Astrocyte of the spinal cord (primary cell): Measurements from ENCODE around the gene SLIT1.

ENCODE experiments used
- DNase-seq: peaks from one replicate; pipeline ENCODE4 v3.0.0; 2011; ENCODE audit warnings: low read depth, low spot score
- H3K4me3 ChIP-seq: 2 replicates; pipeline ENCODE4 v1.5.1; 2011; ENCODE audit warnings: low read depth, mild to moderate bottlenecking, low read length, moderate library complexity
- CTCF ChIP-seq: IDR thresholded peaks from 2 replicates; pipeline ENCODE4 v1.5.1; 2012; ENCODE audit warnings: low read depth, mild to moderate bottlenecking, low read length, inconsistent platforms
- in situ Hi-C: cut with HindIII; loops from 2 replicates; pipeline ENCODE4 v1.10.0; 2017; ENCODE audit warnings: low sequenced_read_pairs

The SLIT1 gene

GRCh38 chr10:97019213-97019844 lies 166.4 kb downstream of the SLIT1 start:
- TF ChIP-seq CTCF = no peak
- no peak overlapping the region for H3K4me3 ChIP-seq
- DNase-seq = no peak
- in situ Hi-C loops = no loop called here

- no peak for TF ChIP-seq CTCF
- no peak for DNase-seq
- in situ Hi-C loops = no loop called here
- no peak overlapping the region for H3K4me3 ChIP-seq
Measured at GRCh38 chr10:97018251-97019212, 167.2 kb downstream of the SLIT1 start.

- in situ Hi-C loops = no loop called here
- no peak for DNase-seq
- no peak overlapping the region for H3K4me3 ChIP-seq
- TF ChIP-seq CTCF = no peak
Measured at GRCh38 chr10:97017474-97017903, 168.3 kb downstream of the SLIT1 start.

- no peak overlapping the region for H3K4me3 ChIP-seq
- DNase-seq = no peak
- in situ Hi-C loops = no loop called here
- no peak for TF ChIP-seq CTCF
Measured at GRCh38 chr10:97016728-97017473, 168.9 kb downstream of the SLIT1 start.

- in situ Hi-C loops = no loop called here
- no peak for DNase-seq
- no peak for TF ChIP-seq CTCF
- no peak overlapping the region for H3K4me3 ChIP-seq
Measured at GRCh38 chr10:97015240-97015639, 170.5 kb downstream of the SLIT1 start.

GRCh38 chr10:97013983-97014382 lies 171.8 kb downstream of the SLIT1 start:
- H3K4me3 ChIP-seq = no peak overlapping the region
- DNase-seq = no peak
- in situ Hi-C loops = no loop called here
- no peak for TF ChIP-seq CTCF
